Heart left ventricle (tissue), 16 donors: ENCODE measurements around the gene PRDX4. TPM values are rescaled to one million over a fixed set of nuclear protein-coding genes. Genes with fewer than 3 reads are reported as not detected.

Experiments used
- ATAC-seq, 4 donors: fragments of 200-7000 bp; cut with Tn5 transposase; one replicate each; pipeline ENCODE4 v1.9.1; 2020 to 2022; ENCODE audit warnings: moderate library complexity in 4 of 4, mild to moderate bottlenecking in 3 of 4, moderate number of reproducible peaks in 1 of 4
- DNase-seq, 5 donors: peaks; one replicate each; pipeline ENCODE4 v3.0.0-alpha.2; 2020
- H3K27ac ChIP-seq, 12 donors: fragments of 200-600 bp; sonication (generic) in 4 of 12; one replicate each; pipeline versions ENCODE4 v1.5.0 to v1.8.0; 2016 to 2022; ENCODE audit warnings: mild to moderate bottlenecking in 2 of 12
- H3K27me3 ChIP-seq, 9 donors: fragments of 200-600 bp; sonication (generic) in 2 of 9; one replicate each; pipeline versions ENCODE4 v1.5.1 to v1.8.0; 2016 to 2022; ENCODE audit warnings: mild to moderate bottlenecking in 3 of 9
- H3K36me3 ChIP-seq, 9 donors: fragments of 200-600 bp; sonication (generic) in 2 of 9; one replicate each; pipeline versions ENCODE4 v1.5.0 to v1.8.0; 2018 to 2022; ENCODE audit warnings: mild to moderate bottlenecking in 2 of 9
- H3K4me1 ChIP-seq, 12 donors: fragments of 200-600 bp; sonication (generic) in 4 of 12; one replicate each; pipeline versions ENCODE4 v1.5.0 to v1.8.0; 2016 to 2022; ENCODE audit warnings: mild to moderate bottlenecking in 3 of 12
- H3K4me3 ChIP-seq, 12 donors: fragments of 200-600 bp; sonication (generic) in 4 of 12; one replicate each; pipeline versions ENCODE4 v1.5.0 to v1.8.0; 2017 to 2022; ENCODE audit warnings: mild to moderate bottlenecking in 9 of 12, moderate library complexity in 4 of 12
- H3K9me3 ChIP-seq, 12 donors: fragments of 200-600 bp; sonication (generic) in 4 of 12; one replicate each; pipeline versions ENCODE4 v1.5.0 to v1.8.0; 2016 to 2022; ENCODE audit warnings: mild to moderate bottlenecking in 1 of 12
- CTCF ChIP-seq, 12 donors: fragments of 200-600 bp; sonication (generic) in 4 of 12; IDR thresholded peaks; one replicate each; pipeline versions ENCODE4 v1.5.0 to v1.8.0; 2018 to 2022; ENCODE audit warnings: antibody characterized with exemption in 12 of 12, mild to moderate bottlenecking in 5 of 12
- POLR2A ChIP-seq, 2 donors: fragments of 450-650 bp; IDR thresholded peaks; one replicate each; pipeline ENCODE4 v1.6.1; 2017; ENCODE audit warnings: antibody characterized with exemption in 2 of 2, mild to moderate bottlenecking in 2 of 2, moderate library complexity in 2 of 2
- WGBS, 4 donors: extraction: QIAGEN DNeasy Blood & Tissue Kit in 2 of 4; methylation state at CpG; one replicate each; pipeline versions ENCODE4 v1.1.5 to v1.1.7; 2013 to 2018; 5-methylcytosine and 5-hydroxymethylcytosine counted together
- intact Hi-C, 10 donors: fragments of 100-400 bp; cut with DNase I; formaldehyde crosslinking; loops; one replicate each; pipeline versions ENCODE4 v1.11.1 to v1.14.2; 2022
- polyA plus RNA-seq, 2 donors: library from polyadenylated mRNA; stranded (reverse); fragments of 200-250 nt; gene quantifications; one replicate each; pipeline ENCODE4 v1.2.3, GENCODE V29; 2013
- total RNA-seq, 9 donors: library from RNA; depleted of rRNA in 2 of 9; stranded (reverse); fragments of >200 nt in 2 of 9; fragmentation: NEBNext Ultra II Directional in 3 of 9; extraction: Animal tissue kit (Norgen Biotek cat#: 25700) in 3 of 9; gene quantifications; one replicate each; pipeline versions ENCODE4 v1.1.0 to v1.2.4, GENCODE V29; 2016 to 2023
- donor health status: ischemic (EF 13 %, LVEDD 7.1; RV severe dilation, severe dysfunction).
- donor health status: healthy with polysubstance abuse.
- donor health status: DM: no; HTN: yes; CAD: no.
- donor health status: DM: no; HTN: no; CAD: no.
- donor health status: ischemic (EF 25% LVEDD 6.9; RV normal size, moderate dysfunction).
- donor health status: ischemic (EF 25% LVEDD 5.7; RV mildly dilated, moderate dysfunction).
- donor health status: healthy.
- donor health status: DM: yes; HTN: yes; CAD: no.
- donor health status: ischemic (EF 35%, LVEDD 5.7; RV mildly dilated, moderate dysfunction).
- donor health status: nonischemic (EF 11% LVEDD 7.7; RV severe dilation, severe dysfunction).
- donor health status: DM: yes; HTN: yes; CAD: no.
- donor health status: PGD.
- donor health status: ischemic (EF 29% LVEDD 5.4; RV normal size, mild dysfunction).
- donor health status: nonischemic (EF 23%, LVEDD 6.1; RV moderate dilation, normal function).

PRDX4 gene
- total and polyA plus RNA-seq, 11 donors: 18.7 to 130 (median 37.5) TPM

- 69 to 93% (median 88%) methylated on average over 1 of the region's 1 CpG for WGBS, 4 donors
These were observed 64.7 kb downstream of the PRDX4 start for GRCh38 chrX:23731951-23732350.

GRCh38 chrX:23732704-23733103 is 65.4 kb downstream of the PRDX4 start:
- peak overlapping the region in 1 of 12 donors; percentile 39 for H3K27ac ChIP-seq
- H3K36me3 ChIP-seq: peaks cover 0 to 73% (median 32%) of the 10 kb centered on the region in 9 donors
- intact Hi-C loops: no loop called here
- no peaks in the 10 kb centered on the region for H3K4me1 ChIP-seq
- H3K4me3 ChIP-seq: no peak overlapping the region
- no peak for TF ChIP-seq POLR2A (IDR thresholded peaks at IDR 0.05)
- no peak for TF ChIP-seq CTCF (IDR thresholded peaks at IDR 0.05)
- no peaks in the 10 kb centered on the region for H3K27me3 ChIP-seq
- ATAC-seq (no peak), DNase-seq (no peak)
- 49 to 91% (median 76%) methylated on average over 5 of the region's 5 CpGs for WGBS, 4 donors
- no peaks in the 10 kb centered on the region for H3K9me3 ChIP-seq

More at GRCh38 chrX:23731951-23732350, 64.7 kb downstream of the PRDX4 start:
- Histone ChIP-seq H3K4me1 (no peaks in the 10 kb centered on the region), H3K4me3 (no peak overlapping the region), H3K9me3 (no peaks in the 10 kb centered on the region), H3K27me3 (no peaks in the 10 kb centered on the region), H3K27ac (no peak overlapping the region), H3K36me3 (peaks cover 0 to 81% (median 34%) of the 10 kb centered on the region in 9 donors)
- no peak for DNase-seq
- TF ChIP-seq CTCF (IDR thresholded peaks at IDR 0.05) (no peak), POLR2A (IDR thresholded peaks at IDR 0.05) (no peak)
- intact Hi-C loops: no loop called here
- ATAC-seq: no peak

Other genes starting within 250 kb of the PRDX4 start
- 10 to 100 TPM; 45.3 to 81.1 (median 59.3) TPM for gene ACOT9, start 75.8 kb downstream of the PRDX4 start, total RNA-seq
- gene ACOT9, start 75.8 kb downstream of the PRDX4 start, polyA plus RNA-seq: 10 to 100 TPM; 55.5 to 77.9 TPM
- 100 to 1,000 TPM in 6 of 9 donors, 10 to 100 TPM in 3; 67.0 to 373 (median 154) TPM for gene SAT1, start 115.7 kb downstream of the PRDX4 start, total RNA-seq
- 100 to 1,000 TPM; 219 to 814 TPM for gene SAT1, start 115.7 kb downstream of the PRDX4 start, polyA plus RNA-seq
- 100 to 1,000 TPM in 3 of 9 donors, 10 to 100 TPM in 6; 41.0 to 113 (median 92.2) TPM for gene APOO, start 240.4 kb downstream of the PRDX4 start, total RNA-seq
- gene APOO, start 240.4 kb downstream of the PRDX4 start, polyA plus RNA-seq: 10 to 100 TPM; 53.1 to 95.2 TPM
- under 1 TPM in 4 of 9 donors, not detected in 5; 0.16 to 0.30 (median 0.24) TPM for gene CXorf58, start 240.5 kb downstream of the PRDX4 start, total RNA-seq
- gene CXorf58, start 240.5 kb downstream of the PRDX4 start, polyA plus RNA-seq: under 1 TPM; 0.10 to 0.23 TPM